Measurements from ENCODE around the gene BIRC3. TPM values are rescaled to one million over a fixed set of nuclear protein-coding genes. Genes with fewer than 3 reads are reported as not detected.
A peak's percentile ranks its signal among the peaks of the same experiment; 100 is the strongest.

The BIRC3 gene
- total and polyA plus RNA-seq, 2 of the 4 experiments (the other 2 are of a cell fraction): 2.2 to 5.0 TPM

DNA sequence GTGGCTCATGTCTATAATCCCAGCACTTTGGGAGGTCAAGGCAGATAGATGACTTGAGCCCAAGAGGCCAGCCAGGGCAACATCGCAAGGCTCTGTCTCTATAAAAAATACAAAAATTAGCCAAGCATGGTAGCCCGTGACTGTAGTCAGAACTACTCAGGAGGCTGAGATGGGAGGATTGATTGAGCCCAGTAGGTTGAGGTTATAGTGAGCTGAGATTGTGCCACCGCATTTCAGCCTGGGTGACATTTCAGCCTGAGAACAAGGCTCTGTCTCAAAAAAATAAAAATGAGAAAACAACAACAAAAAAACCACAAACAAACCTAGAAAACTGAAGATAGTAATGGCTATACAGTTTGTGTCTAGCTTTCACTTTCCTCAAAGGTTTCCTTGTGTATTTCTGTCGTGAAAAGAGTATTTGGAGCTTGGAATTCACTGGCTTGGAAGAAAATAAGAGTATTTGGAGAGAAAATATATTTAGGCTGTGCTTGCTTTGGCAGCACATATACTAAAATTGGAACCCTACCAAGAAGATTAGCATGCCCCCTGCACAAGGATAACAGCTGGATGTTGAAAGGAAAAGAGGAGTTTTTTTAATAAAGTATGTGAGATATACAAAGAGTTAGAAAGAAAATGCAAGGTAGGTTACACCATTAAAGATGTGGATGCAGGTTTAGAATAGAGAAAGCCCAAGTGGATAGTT is 3.9 kb upstream of the BIRC3 start:
- Histone ChIP-seq H3K9me3 (ENCODE audit: control insufficient read depth, insufficient read depth, low read length) (no peaks in the 10 kb centered on the region), H2AK5ac (ENCODE audit: low read depth, low read length) (0 out of 2 replicates have a peak overlapping the region, but pooled peaks have one; percentile 29), H4K91ac (ENCODE audit: insufficient read depth, low read depth, low read length) (peak overlapping the region; percentile 61), H2BK5ac (ENCODE audit: low read depth, low read length, poor library complexity, severe bottlenecking) (no peak overlapping the region), H2BK20ac (ENCODE audit: low read depth, low read length) (peak overlapping the region; percentile 72; the same call in 1 of the 2 replicates), H4K20me1 (ENCODE audit: insufficient read depth, low read length) (no peaks in the 10 kb centered on the region), H3K4me2 (ENCODE audit: low read depth, low read length) (peak overlapping the region; percentile 87), H3K9me1 (ENCODE audit: insufficient read depth, low read length) (0 out of 2 replicates have a peak, but pooled peaks cover 6% of the 10 kb centered on the region), H3K4ac (ENCODE audit: low read depth, low read length) (peak overlapping the region; percentile 67; the same call in 1 of the 2 replicates), H3K23ac (ENCODE audit: low read depth, low read length) (peak overlapping the region; percentile 16; the same call in 1 of the 2 replicates), H3K14ac (replicated peaks; ENCODE audit: low read depth, low read length) (peak overlapping the region; percentile 64), H3K79me1 (ENCODE audit: low read depth in 1 of 2, low read length in 2 of 2) (peaks cover 0 to 9% of the 10 kb centered on the region in 2 experiments; a peak in 2 of 4 replicates), H3K4me3 (ENCODE audit: insufficient read depth, low read depth, low read length) (peak overlapping the region; percentile 24; the same call in 1 of the 2 replicates), H3K56ac (ENCODE audit: extremely low read depth, insufficient read depth, low read length) (peak overlapping the region; percentile 8; the same call in 1 of the 2 replicates), H2BK15ac (ENCODE audit: low read depth, low read length) (peak overlapping the region; percentile 42; the same call in 2 of the 3 replicates), H2AFZ (replicated peaks; ENCODE audit: low read length, poor library complexity) (peak overlapping the region; percentile 81), H3K36me3 (ENCODE audit: control insufficient read depth, insufficient read depth, low read length) (no peaks in the 10 kb centered on the region), H3K27me3 (ENCODE audit: control insufficient read depth, insufficient read depth, low read length) (no peaks in the 10 kb centered on the region), H3K27ac (ENCODE audit: insufficient read depth, low read length) (peak overlapping the region; percentile 19; the same call in 1 of the 2 replicates), H4K5ac (ENCODE audit: low read depth, low read length) (peak overlapping the region; percentile 91), H3K18ac (ENCODE audit: low read depth, low read length) (peak overlapping the region; percentile 87), H3K4me1 (ENCODE audit: control insufficient read depth, insufficient read depth, low read length) (peaks cover 5% of the 10 kb centered on the region), H2AK9ac (replicated peaks; ENCODE audit: low read depth, low read length, poor library complexity) (no peak overlapping the region), H3K9ac (ENCODE audit: low read depth, low read length) (peak overlapping the region; percentile 5; the same call in 1 of the 2 replicates), H4K8ac (ENCODE audit: low read depth in 2 of 2, low read length in 2 of 2) (peak overlapping the region; percentile 77 to 78), H2BK120ac (ENCODE audit: low read depth, low read length) (peak overlapping the region; percentile 83)
- BruUV-seq (replicated peaks): no TSS peak
- no peak for ATAC-seq (ENCODE audit: low read depth)
- ChIA-PET CTCF (interaction anchor here (2.5 kb wide), 1 partner anchor 19 kb away, joined by 11 read pairs; no protein-coding TSS in a partner anchor), POLR2A (ENCODE audit: unreplicated experiment) (no interaction called here)
- intact Hi-C loops (cut with micrococcal nuclease) (no loop called here), in situ Hi-C loops (cut with MboI; ENCODE audit: low sequenced_read_pairs) (no loop called here), dilution Hi-C loops (cut with HindIII; ENCODE audit: low sequenced_read_pairs, unreplicated experiment) (no loop called here)
- TF ChIP-seq, protein P1, sequence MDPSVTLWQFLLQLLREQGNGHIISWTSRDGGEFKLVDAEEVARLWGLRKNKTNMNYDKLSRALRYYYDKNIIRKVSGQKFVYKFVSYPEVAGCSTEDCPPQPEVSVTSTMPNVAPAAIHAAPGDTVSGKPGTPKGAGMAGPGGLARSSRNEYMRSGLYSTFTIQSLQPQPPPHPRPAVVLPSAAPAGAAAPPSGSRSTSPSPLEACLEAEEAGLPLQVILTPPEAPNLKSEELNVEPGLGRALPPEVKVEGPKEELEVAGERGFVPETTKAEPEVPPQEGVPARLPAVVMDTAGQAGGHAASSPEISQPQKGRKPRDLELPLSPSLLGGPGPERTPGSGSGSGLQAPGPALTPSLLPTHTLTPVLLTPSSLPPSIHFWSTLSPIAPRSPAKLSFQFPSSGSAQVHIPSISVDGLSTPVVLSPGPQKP (IDR thresholded peaks at IDR 0.05; ENCODE audit: borderline replicate concordance, low read depth, low read length): no peak
- no peak for TF ChIP-seq NFE2L2 (IDR thresholded peaks at IDR 0.05; ENCODE audit: low read depth, low read length)
- TF ChIP-seq CEBPB (IDR thresholded peaks at IDR 0.05; ENCODE audit: low read depth, low read length): no peak
- TF ChIP-seq CHD1 (IDR thresholded peaks at IDR 0.05; ENCODE audit: low read depth, low read length): no peak
- no CpG with 5 or more reads among the region's 4 CpGs for WGBS, 2 experiments (ENCODE audit: extremely low coverage in 2 of 2, insufficient read length in 1 of 2)
- DNase-seq: no peak

Data from IMR-90 (cell line).